Left renal cortex interstitium (tissue), 4 donors: ENCODE measurements around the gene LRP1B. TPM values are rescaled to one million over a fixed set of nuclear protein-coding genes. Genes with fewer than 3 reads are reported as not detected.
A peak's percentile ranks its signal among the peaks of the same experiment; 100 is the strongest.

Source experiments
- DNase-seq, 4 donors: peaks; one replicate each; pipeline ENCODE4 v3.0.0-alpha.2; 2013; ENCODE audit warnings: low read depth in 4 of 4, low spot score in 2 of 4, missing footprints in 1 of 4
- polyA plus RNA-seq, 4 donors: library from polyadenylated mRNA; unstranded; fragments of 120-200 nt; gene quantifications; one replicate each; pipeline ENCODE4 v1.2.1, GENCODE V29; 2013; ENCODE audit not compliant: insufficient read length in 4 of 4

LRP1B gene
- polyA plus RNA-seq, 4 donors = 0.82 to 0.99 (median 0.93) TPM

GRCh38 chr2:141610564-141611175, 520.1 kb downstream of the LRP1B start:
- DNase-seq = no peak

GRCh38 chr2:141605163-141605562, 525.7 kb downstream of the LRP1B start:
- DNase-seq = no peak

DNA sequence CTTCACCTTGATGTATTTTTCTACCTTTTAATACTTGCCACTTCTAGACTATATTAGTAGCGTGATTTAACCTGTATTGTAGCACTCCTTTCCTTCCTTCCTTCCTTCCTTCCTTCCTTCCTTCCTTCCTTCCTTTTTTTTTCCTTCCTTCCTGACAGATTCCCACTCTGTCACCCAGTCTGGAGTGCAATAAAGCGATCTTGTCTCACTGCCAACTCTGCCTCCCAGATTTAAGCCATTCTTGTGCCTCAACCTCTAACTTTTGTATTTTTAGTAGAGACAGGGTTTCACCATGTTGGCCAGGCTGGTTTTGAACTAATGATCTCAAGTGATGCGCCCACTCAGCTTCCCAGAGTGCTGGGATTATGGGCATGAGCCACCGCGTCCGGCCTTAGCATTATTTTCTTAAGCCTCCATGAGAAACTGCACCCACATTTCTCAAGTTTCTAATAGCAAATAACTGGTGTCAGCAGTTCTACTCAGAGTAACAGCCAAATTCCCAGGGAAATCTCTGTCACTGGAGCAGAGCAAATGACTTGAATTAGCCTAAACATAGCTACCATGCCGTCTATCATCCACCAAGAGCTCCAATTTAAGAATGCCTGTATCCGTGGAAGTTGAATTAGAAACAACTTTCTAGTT, 529.2 kb downstream of the LRP1B start:
- DNase-seq = no peak

DNA sequence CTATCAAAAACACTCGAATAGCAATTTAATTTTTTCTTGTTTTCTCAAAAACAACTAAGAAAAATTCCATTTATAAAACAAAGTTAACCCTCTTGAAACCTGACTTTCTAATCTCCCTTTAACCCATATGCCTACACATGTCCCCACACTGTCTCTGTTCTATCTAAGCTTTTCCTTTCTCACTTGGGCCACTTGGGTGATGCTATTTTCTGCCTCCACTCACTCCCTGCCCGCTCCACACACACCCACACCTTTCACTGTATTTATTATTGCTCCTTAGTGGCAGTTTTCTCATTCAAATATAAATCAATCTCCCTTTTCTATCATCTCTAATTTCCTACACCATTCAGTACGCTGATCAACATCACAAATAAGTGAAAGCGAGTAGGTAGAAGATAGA, 531.1 kb downstream of the LRP1B start:
- no peak for DNase-seq

- no peak for DNase-seq
These were observed 531.8 kb downstream of the LRP1B start for GRCh38 chr2:141598982-141599381.

GRCh38 chr2:141595316-141595920, 535.4 kb downstream of the LRP1B start:
- DNase-seq = no peak

- no peak for DNase-seq
These were observed 539.0 kb downstream of the LRP1B start for GRCh38 chr2:141591787-141592186.

GRCh38 chr2:141590620-141591019, 540.2 kb downstream of the LRP1B start:
- no peak for DNase-seq

- DNase-seq = no peak
These were observed 541.5 kb downstream of the LRP1B start for GRCh38 chr2:141589314-141589713.

DNA sequence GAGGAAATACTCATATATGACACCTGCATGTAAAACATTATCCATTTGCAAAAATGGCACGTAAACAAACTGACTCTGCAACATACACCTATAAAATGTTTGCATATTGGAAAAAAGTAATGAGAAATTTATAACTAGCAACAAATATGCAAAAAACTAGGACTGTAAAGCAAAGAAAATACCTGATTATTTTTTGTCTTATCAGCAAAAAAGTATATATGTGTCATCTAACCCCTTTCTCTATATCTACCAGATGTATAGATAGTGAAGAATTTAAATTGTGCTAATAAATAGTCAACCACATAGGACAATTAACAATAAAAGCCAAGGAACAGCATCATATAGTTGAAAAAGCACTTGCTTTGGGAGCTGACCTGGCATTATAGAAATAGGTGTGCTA, 543.8 kb downstream of the LRP1B start:
- no peak for DNase-seq

DNA sequence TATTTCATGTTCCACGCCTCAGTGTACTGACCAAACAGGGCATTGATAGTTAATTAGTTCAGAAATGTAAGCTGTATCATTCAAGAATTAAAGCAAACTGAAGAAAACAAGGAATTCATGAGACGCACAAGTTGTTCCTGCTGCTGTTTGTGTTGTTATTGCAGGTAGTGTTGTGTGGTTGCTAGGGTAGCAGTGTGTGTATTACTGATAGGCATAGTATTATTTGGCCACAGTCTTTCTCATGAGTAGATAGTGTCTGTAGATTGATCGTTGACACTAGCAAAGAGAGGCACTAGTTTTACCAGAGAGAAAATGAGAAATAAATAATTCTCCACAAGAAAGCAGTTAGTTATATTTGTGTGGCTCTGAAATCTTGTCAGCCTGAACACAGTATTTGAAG, 548.6 kb downstream of the LRP1B start:
- DNase-seq = no peak

DNA sequence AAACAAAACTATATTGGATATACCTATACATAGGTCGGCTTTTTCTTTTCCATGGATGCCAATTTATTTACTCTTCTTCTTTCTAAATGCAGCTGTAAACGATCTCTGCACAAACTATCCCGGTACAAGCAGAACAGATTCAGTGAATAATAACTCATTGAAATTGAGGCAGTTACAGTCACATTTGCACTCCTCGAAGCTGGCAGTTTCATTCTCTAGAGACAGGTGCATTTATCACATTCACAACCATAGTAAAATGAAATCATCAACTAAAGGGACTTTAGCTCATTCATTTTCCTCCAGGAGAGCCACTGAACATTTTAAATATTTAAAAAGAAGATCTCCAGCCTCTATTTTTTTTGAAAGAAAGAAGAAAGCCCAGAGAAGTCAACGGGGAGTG, 551.7 kb downstream of the LRP1B start:
- no peak for DNase-seq

DNA sequence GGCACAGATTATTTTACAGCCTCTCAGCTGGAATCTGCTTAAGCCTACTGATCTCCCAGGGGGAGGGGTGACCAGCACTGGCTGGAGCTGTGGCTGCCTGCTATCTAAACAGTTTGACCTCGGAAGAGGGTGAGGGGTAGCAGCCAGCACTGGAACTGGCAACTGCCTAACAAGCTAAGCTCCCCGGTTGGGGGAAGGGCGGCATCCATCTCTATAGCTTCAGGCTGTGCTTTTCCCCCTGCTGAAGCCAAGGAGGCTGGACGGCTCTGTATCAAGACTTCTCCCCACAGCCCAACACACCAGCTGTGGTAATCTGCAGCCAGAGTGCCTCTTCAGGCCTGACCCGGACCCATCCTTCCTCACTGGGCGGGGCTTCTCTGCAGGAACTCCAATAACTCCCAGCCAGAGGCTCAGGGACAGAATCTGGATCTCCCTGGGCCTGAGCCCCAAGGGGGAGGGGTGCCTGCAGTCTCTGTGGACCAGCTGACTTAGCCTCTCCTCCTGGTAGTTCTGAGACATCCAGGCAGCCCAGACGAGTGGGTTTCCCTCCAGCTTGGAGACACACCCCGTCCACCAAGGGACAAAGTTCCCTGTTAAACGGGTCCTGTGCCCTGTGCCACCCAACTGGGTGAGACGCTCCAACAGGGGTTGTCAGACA, 560.2 kb downstream of the LRP1B start:
- DNase-seq = no peak

DNA sequence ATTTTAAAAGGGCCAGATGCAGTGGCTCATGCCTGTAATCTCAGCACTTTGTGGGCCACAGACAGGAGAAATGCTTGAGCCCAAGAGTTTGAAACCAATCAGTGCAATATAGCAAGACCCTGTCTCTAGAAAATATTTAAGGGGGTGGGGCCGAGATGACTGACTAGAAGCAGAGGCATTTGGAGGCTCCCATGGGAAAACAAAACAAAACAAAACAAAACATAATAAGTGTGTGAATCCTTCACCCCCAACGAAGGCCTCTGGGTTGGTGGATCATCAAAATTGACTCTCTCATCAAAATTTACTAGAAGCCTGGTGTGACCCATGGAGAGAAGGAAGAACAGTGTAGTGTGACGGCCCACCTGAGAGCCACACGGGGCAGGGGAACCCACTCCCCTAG, 560.9 kb downstream of the LRP1B start:
- no peak for DNase-seq

DNA sequence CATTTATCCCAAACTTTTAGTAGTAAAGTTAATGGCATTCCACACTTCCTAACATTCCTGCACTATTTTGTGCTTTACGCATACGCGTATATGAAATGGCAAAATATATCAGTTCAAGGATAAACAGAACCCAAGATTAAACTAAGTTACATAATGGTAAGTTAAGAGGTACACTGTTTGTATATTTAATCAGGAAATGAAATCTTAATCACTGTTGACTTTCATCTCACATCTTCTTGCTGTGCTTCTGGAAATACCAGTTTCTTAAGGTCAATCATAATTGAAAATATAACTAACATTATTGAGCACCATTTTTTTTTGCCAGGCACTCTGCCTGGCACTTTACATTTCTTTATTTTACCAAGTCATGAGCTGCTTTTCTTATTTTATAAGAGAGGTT, 565.2 kb downstream of the LRP1B start:
- no peak for DNase-seq

DNA sequence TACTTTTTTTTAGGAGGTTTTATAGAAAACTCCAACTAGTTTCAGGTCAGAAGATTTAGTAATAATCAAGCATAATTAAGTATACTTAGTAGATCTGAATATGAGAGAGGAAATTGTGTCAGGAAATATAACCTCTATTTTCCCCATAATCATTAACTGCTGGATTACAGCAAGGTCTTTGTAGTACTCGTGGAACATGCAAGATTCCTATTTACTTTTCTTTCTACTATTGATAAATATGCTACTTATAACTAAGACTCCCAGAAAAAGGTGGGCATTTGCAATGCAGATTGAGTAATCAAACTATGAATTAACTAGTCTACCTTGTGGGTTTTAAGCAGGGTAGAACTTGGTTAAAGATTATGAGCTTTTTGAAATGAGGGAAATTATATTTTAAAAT, 570.1 kb downstream of the LRP1B start:
- DNase-seq = no peak

DNA sequence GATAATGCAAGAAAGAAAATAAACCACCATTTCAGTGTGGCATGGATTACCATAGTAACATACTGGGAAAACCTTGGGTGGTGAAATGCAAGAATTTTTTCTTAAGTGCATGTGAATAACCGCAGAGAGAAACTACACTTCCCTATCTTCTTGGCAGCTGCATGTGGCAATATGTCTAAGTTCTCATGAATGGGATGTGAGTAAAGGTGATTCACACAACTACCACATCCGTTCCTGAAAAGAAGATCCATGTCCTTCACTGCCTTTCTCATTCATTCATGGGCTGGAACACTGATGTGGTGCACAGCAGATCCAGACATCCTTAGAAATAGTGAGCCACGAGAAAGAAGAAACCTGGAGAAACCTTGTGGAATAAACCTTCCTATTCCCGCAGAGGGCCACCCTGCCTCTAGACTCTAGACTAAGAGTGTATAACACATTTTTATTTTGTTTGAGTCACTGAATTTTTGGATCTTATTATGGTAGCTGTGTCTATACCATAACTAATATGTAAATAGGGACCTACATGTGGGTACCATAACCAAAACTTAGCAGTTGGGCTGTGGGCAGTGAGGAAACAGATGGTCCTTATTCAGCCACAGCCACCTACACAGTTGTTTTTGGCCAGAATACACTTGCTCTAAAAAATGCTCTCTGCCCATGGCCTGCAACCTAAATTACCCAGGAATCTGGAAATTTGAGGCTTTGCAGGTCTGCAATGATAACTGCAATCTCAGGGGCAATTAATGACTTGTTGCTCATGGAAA, 573.3 kb downstream of the LRP1B start:
- no peak for DNase-seq

GRCh38 chr2:141555876-141556470, 574.8 kb downstream of the LRP1B start:
- no peak for DNase-seq

DNA sequence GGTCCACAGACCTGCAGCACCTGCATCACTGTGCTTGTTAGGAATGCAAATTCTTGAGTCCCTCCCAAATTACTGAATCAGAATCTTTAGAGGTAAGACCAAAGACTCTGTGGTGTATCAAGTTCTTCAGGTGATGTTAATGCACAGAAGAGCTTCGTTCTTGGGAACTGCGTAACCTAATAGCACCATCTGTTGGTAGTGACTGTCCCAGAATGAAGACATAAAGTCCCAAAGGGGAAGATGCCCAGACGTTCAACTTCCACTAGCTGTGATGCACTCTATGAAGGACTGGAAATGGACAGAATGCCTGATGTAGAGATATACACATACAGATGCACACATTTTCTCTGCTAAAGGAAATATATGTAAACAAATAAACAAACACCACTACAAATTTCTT, 576.0 kb downstream of the LRP1B start:
- peak in 3 of 4 donors; percentile 5 to 31 (median 11) for DNase-seq

GRCh38 chr2:141534666-141535362, 596.0 kb downstream of the LRP1B start:
- DNase-seq = no peak
